Measurements from ENCODE around the gene ENTPD6.

GRCh38 chr20:25206548-25206947 is 11.0 kb downstream of the ENTPD6 start:
- TF ChIP-seq CTCF (IDR thresholded peaks at IDR 0.05) (no peak), POLR2A (IDR thresholded peaks at IDR 0.05) (no peak), EP300 (IDR thresholded peaks at IDR 0.05) (no peak)

All from ovary (tissue), 3 donors.